Measurements from ENCODE around the gene ADAMTSL5.
"Not testable (repeated sequence)": the region's sequence is repeated elsewhere in the genome, so short reads cannot be mapped to it uniquely, and the experiment has no call there.

The ADAMTSL5 gene

GRCh38 chr19:1511318-1512317, 1.2 kb downstream of the ADAMTSL5 start:
- no peak for DNase-seq (ENCODE audit: low read depth)

DNA sequence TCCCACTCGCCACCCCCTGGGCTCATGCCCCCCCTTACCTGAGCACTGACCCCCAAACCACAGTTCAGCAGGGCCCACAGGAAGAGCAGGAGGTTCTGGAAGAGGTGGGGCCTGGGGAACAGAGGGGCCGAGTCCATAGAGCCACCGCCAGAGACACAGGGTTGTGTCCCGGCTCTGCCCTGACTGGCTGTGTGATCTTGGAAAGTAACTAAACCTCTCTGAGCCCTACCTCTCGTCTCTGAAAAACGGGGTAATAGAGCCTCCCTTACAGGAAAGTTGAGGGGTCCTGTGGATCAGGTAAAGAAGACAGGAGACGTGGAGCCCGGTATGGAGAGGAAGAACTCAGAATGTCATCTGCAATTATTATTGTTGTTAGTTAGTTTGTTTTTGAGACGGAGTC, 2.0 kb downstream of the ADAMTSL5 start:
- DNase-seq (ENCODE audit: low read depth), result no peak

GRCh38 chr19:1510442-1510806, 2.4 kb downstream of the ADAMTSL5 start:
- DNase-seq (ENCODE audit: low read depth), result no peak

GRCh38 chr19:1509602-1510441, 3.0 kb downstream of the ADAMTSL5 start:
- DNase-seq (ENCODE audit: low read depth), result no peak

DNA sequence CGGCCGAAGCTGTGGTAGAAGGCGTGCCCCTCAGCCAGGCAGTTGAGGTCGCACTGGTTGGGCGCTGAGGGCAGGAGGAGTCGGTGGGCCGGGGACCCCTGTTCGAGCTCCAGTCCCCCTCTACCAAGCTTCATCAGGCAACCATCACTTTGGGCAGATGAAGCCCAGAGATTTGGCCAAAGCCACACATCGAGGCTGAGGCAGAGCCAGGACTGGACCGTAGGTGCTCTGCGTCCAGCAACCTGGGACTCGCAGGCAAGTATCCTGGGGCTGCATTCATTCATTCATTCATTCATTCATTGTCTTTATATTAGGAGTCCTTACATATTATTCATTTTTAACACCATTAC, 4.3 kb downstream of the ADAMTSL5 start:
- no peak for DNase-seq (ENCODE audit: low read depth)

GRCh38 chr19:1507763-1508506, 4.9 kb downstream of the ADAMTSL5 start:
- DNase-seq (ENCODE audit: low read depth), result peak; percentile 82

- DNase-seq (ENCODE audit: low read depth), result no peak
Observed at GRCh38 chr19:1507192-1507660, 5.6 kb downstream of the ADAMTSL5 start.

DNA sequence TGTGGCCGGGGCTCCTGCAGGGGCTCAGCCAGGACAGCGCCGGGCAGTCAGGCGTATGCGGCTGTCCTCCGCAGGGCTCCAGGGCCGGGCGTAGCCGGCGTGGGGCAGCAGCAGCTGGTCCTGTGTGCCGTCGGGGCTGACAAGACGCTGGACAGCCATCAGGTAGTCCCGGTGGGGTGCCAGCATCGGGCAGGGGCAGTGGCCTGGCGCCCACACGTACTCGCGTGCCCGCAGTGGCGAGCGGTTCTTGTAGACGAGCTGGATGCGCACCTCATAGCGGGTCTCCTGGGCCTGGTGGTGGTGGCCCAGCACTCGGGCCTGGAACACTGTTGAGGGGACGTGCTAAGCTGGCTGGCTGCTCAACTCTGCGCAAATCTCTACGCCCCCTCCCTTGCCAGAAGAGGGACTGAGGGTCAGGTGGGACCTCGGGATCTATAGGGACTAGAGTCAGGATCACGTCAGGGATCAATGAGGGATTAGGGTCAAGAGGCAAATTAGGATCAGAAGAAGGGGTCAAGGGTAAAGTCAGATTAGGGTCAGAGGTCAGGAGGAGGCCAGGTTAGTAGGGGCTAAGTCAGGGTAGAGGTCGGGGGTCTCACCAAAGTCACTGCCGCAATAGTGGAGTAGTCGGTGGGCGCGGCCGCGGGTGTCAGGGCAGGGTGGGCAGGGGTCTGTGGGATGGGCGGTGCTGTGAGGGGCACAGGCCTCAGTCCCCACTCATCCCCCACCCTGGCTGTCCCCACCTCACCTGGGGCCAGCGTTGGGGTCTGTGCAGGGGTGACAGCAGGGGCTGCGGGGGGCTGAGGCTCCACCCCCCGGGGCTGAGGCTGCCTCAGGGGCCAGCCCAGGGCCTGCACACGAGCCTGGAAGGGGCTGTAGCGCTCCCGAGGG, 6.6 kb downstream of the ADAMTSL5 start:
- no peak for DNase-seq (ENCODE audit: low read depth)

DNA sequence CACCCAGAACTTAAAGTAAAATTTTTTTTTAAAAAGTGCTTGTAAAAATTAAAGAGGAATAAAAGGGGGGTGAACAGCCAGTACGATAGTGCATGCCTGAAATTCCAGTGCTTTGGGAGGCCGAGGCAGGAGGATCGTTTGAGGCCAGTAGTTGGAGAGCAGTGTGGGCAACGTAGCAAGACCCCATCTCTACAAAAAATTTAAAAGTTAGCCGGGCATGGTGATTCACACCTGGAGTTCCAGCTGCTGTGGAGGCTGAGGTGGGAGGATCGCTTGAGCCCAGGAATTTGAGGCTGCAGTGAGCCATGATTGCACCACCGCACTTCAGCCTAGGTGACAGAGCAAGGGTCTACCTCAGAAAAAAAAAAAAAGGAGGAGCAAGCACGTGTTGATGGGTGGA, 7.8 kb downstream of the ADAMTSL5 start:
- DNase-seq (ENCODE audit: low read depth), result no peak

DNA sequence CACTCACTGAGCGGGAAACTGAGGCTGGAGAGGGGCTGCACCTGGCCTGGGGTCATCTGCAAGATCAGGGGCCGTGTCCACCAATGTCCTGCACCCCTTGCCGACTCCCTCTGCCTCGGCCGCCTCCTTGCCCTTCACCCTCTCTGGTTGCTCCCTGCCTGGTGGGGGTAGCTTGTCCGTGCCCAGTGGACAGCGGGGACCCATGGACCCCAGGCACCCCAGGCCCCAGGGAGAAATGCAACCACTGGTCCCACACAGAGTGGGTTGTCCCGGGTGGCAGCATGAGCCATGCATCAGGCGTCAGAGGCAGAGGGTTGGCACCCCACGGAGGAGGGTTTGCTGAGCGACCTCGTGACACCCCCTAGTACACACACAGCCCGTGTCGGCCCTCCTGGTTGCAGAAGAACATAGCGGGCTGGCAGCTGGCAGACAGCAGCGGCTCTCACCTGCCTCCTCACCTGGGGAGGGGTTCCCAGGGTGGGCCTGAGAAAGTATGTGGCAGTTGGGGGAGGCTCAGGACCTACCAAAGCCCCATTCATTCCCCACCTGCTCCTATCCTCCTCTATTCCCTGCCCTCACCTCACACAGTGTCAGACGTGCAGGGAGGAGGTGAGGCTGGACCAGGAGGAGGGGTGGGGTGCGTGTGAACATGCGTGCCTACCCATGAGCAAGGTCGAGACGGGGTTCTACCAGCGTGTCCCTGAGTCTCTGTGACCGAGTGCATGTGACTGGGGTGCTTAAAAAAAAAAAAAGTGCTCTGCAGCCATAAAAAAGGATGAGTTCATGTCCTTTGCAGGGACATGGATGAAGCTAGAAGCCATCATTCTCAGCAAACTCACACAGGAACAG, 8.7 kb downstream of the ADAMTSL5 start:
- DNase-seq (ENCODE audit: low read depth), result no peak

DNA sequence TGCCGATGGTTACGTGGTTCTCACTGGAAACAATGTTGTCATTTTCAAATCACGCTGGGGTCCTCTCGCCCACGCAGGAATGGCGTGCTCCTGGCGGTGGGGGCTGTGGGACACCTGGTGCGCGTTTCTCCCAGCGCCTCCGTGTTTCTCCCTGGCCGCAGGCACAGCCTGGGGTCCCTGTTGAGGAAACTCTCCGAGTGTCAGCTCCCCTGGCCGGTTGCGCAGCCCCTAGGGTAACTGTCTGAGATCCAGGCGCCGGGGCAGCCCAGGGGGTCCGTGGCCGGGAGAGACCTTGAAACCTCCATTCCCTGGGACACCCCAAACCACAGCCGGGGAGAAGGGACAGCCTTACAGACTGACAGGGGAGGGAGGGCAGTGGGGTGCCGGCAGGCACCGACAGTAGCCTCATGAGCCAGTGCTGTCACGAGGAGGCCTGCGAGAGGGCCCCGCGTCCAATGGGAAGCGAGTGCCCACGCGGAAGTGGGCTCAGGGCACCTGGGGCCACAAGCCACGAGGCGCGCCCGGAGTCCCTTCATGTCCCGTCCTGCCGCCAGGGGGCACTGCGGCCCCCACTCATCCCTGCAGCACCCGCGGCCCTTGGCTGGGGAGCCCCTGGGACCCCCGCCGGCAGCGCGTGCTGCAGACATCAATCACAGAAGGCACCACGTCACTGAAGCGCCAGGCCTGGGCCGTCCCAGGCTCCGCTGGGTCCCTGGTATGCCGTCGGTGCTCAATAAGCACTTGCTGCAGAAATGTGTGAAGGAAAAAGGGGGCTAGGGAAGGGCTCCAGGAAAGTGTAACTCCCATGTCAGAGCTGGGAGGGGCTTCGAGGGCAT, 9.5 kb downstream of the ADAMTSL5 start:
- peak; percentile 61 for DNase-seq (ENCODE audit: low read depth)

- no peak for DNase-seq (ENCODE audit: low read depth)
Observed at GRCh38 chr19:1502433-1503088, 10.3 kb downstream of the ADAMTSL5 start.

DNA sequence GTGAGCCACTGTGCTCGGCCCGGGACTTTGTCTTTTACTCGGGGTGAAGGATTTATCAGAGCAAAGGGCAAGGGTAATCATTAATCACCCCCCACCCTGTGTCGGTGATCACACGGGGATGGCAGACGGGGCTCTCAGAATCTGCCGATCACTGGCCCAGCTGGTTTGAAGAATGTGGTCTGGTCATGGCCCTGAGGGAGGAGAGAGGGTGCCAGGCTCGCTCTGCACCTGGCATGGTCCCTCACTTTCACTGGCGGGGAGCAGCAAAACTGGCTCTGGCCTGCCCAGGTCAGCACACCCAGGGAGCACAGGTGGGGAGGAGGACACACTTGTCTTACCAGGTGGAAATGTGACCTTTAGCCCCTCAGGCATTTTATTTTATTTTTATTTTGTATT, 11.6 kb downstream of the ADAMTSL5 start:
- no peak for DNase-seq (ENCODE audit: low read depth)

DNA sequence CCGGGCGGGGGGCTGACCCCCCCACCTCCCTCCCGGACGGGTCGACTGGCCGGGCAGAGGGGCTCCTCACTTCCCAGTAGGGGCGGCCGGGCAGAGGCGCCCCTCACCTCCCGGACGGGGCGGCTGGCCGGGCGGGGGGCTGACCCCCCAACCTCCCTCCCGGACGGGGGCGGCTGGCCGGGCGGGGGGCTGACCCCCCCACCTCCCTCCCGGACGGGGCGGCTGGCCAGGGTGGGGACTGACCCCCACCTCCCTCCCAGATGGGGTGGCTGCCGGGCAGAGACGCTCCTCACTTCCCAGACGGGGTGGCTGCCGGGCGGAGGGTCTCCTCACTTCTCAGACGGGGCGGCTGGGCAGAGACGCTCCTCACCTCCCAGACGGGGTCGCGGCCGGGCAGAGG, 13.6 kb downstream of the ADAMTSL5 start:
- not testable (repeated sequence) for DNase-seq (ENCODE audit: low read depth)

GRCh38 chr19:1497578-1498235, 15.1 kb downstream of the ADAMTSL5 start:
- DNase-seq (ENCODE audit: low read depth), result no peak

DNA sequence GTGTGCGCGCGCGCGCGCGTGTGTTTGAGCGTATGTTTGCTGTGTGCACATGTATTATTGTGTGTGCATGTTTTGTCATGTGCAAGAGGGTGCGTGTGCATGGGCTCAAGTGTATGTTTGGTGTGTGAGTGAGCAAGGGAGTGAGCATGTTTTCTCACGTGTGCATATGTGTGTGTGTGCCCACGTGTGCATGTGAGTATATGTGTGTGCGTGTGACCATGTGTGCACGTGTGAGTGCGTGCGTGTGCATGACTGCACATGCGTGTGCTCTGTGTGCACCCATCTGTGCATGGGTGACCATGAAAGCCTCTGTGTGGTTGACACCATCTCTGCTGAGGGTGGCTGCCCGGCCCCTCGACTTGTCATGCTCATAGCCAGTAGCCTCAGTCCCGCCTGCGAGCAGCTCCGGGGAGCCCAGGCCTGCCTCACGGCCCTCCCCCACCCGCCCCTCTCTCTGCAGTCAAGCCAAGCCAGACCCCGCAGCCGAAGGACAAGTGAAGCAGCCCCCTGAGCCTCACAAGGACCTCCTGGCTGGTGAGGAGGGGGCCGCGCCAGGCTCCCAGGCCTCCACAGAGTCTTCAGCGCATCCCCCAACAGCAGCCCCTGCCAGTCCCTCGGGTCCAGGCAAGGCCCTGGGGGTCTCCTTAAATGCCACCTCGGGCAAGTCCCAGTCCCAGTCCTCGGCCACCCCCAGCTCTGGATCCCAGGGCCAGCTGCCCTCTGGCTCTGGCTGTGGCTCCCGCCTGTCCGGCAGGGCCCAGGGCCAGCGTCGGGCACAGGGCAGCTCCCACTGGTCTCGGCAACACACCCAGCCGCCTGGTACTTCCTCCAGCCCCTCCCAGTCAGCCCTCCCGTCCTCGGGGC, 15.9 kb downstream of the ADAMTSL5 start:
- no peak for DNase-seq (ENCODE audit: low read depth)

All from stimulated activated CD8-positive, alpha-beta memory T cell treated with anti-CD3 and anti-CD28 coated beads, Interleukin-4, amount 100 ng/mL, for 24 hours (primary cell).